NCI-H446 (cell line): ENCODE results near the gene TREX2.
A peak's percentile ranks its signal among the peaks of the same experiment; 100 is the strongest.
"Not testable (repeated sequence)": the region's sequence is repeated elsewhere in the genome, so short reads cannot be mapped to it uniquely, and the experiment has no call there.

ENCODE experiments used
- DNase-seq, 2 experiments: peaks; one replicate each; lab custom pipeline; 2025; lab: John Stamatoyannopoulos, UW

Gene TREX2

GRCh38 chrX:153407736-153408135 is 38.1 kb downstream of the TREX2 start:
- no peak for DNase-seq

DNA sequence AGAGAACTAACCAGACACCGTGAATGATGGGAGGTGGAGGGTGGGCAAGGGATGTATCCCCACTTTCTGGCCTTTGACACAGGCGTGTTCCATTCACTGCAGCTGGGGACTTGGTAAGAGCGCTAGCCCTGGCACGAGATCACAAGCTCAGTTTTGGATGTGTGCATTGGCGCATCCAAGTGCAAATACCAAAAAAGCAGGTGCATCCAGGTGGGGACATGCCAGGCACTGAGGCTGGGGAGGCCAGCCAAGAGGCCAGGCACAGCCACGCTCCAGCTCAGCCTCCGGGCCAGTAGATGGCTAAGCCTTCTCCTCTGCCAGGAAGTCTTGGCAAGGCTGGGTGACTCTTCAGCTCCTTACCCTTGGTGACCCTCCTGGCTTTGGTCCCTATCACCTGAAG is 39.0 kb downstream of the TREX2 start:
- DNase-seq, result no peak

GRCh38 chrX:153406011-153406410 is 39.8 kb downstream of the TREX2 start:
- no peak for DNase-seq

DNA sequence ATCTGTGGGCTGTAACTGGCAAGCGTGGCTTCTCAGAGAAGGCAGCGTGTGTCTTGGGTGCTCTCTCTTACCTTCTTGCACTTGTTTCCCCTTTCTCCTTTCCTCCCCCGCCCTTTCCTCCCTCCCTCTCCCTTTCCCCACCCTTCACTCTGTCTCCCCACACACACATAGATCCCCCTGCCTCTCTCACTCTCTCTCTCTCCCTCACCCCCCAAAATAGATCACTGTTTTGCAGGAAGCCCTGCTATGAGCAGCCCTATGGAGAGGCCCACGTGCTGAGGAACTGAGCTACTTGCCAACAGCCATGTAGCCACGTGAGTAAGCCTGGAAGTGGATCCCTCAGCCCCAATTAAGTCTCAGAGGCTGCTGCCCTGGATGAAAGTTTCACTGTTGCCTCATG is 40.4 kb downstream of the TREX2 start:
- no peak for DNase-seq

DNA sequence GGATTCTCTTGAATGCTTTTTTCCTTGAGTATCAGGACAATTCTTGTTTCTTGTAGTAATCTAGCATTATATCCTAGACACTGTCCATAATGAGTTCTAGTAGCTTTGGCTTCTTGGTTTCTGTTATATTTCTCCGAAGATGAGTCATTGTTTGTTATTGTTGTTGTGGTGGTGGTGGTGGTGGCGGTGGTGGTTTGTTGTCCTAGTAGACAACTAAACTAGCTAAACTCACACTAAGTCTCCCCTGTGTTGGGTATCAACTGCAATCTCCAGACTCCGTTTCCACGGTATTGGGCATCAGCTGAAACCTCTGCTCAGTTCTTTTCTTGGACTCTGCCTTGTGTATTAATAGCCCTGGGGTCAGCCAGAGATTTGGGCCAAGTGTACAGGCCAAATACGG is 41.5 kb downstream of the TREX2 start:
- DNase-seq, result not testable (repeated sequence)

GRCh38 chrX:153401133-153401764 is 44.6 kb downstream of the TREX2 start, which contains the start of gene PNMA6E:
PNMA6E (minus strand) TSS chrX:153401350; CDS start chrX:153398849, 2,501 bp downstream.
- DNase-seq, result no peak

DNA sequence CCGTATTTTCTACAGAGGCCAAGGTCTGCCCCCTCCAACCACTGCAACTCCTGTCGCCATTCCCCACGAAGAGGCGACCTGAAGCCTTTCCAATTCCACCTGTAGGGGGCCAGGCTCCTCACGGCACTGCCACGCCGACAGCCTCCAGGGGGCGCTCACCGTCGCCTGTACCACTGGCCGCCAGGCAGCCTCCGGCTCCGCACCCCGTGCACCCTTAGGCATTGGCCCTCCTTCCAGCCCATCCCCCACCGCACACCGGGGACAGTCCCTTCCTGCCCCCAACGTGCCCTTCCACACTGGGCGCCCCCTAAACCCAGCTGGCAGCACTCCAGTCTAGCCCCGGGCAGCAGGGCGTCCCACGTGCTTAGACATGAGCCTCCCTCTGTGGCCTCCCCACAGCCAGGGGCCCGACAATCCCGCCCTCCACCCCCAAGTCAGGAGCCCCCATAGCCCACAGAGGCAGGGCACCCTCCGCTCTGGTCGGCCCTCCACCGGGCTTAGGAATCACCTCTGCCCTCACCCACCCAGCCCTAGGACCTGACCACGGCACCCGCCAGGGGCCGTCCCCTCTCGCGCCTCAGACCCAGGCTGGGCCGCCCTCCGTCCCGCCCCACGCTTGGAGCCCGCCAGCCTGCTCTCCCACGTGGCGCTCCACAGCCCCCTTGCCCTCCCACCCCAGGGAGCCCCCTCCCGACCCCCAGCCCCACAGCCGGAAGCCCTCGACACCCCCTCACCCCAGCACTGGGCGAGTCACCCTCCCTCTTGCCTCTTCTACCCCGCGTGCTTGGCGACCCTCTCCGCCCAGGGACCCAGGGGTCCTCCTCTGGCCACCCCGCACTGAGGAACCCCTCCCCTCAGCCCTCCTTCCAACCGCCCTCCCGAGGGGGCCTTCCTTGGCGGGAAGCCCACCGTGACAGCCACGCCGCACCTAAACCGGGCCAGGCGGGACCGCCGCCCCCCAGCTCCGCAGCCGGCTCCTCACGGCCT is 45.4 kb downstream of the TREX2 start:
- peak in 1 of 2 experiments; percentile 38 for DNase-seq

DNA sequence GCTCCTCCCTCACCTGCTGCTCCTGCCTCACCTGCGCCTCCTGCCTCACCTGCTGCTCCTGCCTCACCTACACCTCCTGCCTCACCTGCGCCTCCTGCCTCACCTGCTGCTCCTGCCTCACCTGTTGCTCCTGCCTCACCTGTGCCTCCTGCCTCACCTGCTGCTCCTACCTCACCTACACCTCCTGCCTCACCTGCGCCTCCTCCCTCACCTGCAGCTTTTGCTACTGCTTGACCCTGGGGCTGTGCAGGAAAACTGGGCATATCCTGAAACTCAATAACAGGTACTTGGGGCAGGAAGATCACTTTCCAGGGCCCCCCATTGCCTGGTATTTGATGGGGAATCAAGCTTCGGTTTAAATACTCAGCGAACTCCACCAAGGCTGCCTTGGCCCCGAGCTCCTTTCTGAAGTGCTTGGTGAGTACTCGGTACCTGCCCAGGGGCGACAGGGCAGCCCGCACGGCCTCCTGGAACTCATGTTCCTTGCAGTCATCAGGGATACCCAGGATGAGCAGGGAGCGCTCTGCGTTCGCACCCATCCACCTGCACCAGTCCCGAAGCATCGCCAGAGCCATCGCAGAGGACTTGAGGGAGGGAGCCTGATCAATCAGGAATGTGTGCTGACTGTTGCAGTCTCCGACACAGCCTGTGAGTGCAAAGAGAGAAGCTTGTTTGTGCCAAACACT is 47.4 kb downstream of the TREX2 start:
- DNase-seq, result no peak

DNA sequence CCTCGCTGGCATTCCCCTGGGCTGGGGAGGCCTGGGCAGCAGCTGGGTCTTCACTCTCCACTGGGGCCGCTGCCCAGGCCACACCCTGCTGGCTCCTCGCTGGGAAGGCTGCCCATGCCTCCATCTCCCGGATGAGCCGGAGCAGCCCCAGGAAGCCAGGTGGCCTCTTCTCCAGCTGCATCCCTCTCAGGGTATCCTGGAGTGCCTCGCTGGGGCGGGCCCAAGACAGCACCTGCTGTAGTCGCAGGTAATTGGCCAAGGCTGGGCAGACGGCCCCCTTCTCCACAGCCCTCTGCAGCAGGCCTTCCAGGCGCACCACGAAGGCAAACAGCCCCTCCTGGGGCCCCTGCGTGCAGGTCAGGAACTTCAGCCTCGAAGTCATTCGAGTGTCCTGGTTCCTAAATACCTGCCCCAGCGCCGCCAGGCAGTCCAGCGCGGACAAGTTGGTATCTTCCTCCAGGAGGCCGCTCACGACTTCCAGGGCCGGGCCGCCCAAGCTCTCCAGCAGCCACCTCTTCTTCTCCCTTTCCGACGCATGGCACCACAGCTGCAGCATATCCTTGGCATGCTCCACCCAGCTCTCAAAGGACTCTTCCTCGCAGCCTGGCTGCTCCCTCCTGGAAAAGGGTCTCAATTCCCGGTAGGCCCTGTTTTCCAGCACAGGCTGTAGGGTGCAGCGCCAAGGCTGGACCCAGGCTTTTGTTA is 48.4 kb downstream of the TREX2 start:
- DNase-seq, result no peak

DNA sequence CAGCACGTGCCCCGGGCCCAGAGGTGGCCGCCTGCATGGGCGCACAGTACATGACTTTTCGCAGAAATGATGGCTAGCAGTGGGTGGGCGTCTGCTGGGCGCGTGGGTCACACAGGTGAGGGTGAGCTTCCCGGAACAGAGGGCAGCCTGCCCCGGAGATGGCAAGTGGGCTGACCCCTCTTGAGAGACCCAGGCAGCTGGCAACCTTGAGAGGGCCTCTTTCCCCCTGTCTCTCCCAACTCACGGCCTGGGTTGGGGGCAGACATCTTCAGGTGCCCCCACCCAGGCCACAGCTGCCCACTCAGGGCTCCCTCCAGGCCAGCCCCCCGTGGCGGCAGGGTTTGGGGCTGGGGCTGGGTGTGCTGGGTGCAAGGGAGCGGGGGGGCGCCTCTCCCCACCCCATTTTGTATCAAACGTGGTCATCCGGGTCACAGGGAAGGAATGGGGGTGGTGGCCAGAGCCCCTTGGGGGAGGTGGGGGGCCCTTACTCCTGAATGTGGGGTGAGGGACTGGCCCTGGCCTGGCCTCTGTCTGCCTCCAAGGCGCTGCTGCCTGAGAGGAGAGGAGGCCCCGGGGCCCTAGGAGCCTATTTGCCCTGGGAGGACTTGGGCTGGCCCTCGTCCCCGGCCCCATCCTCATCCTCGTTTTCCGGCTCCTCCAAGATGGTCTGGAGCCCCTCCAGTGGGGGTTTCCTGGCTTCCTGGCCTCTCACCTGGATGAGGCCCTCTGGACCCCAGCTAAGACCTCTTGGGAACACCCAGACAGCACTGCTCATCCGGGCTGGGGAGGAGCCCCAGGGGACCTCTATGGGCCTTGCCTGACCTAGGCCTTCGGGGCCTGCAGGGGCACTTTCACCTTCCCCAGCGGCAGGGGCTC is 49.3 kb downstream of the TREX2 start:
- no peak for DNase-seq

DNA sequence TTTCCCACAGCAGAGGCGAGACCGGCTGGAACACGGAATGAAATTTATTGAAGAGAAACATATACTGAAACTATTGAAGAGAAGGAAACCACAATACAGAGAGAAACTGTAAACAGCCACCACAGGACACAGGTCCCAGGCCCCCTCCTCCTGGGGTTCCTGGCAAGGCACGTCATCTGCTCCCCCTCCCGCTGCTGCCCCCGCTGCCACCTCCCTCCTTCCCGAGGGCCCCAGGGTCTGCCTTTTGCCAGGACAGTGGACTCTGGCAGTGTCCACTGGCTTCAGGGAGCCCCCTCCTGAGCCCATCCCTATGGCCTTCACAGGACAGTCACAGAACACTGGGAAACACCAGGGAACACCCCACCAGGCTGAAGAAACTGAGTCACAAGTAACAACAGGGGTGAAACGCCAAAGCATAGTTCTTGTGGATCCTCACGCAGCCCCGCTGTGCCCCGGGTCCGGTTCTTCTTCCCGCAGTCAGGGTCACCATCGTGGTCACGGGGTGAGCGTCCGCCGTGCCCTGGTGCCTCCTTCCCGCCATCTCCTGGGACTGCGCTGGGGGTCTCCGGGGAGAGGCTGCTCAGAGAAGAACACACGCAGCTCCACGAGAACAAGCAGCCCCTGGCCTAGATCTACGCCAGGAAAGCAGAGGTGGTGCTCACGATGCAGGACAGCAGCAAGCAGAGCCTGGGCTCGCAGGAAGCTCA is 50.1 kb downstream of the TREX2 start:
- no peak for DNase-seq

- DNase-seq, result no peak
These were observed 51.2 kb downstream of the TREX2 start for GRCh38 chrX:153394612-153395011.
